HuH-7.5 (cell line): ENCODE measurements around the gene SMC1B.
"Not testable (repeated sequence)": the region's sequence is repeated elsewhere in the genome, so short reads cannot be mapped to it uniquely, and the experiment has no call there.

Experiments used
- DNase-seq: peaks from one replicate; pipeline ENCODE4 v3.0.0; 2011; ENCODE audit warnings: low spot score

SMC1B gene

GRCh38 chr22:45442116-45442515 lies 28.7 kb upstream of the SMC1B start:
- DNase-seq, result no peak

GRCh38 chr22:45441138-45441537 lies 27.7 kb upstream of the SMC1B start:
- peak; percentile 88 for DNase-seq

GRCh38 chr22:45440688-45441087 lies 27.3 kb upstream of the SMC1B start:
- DNase-seq, result not testable (repeated sequence)

- no peak for DNase-seq
Measured at GRCh38 chr22:45438336-45438735, 24.9 kb upstream of the SMC1B start.

- DNase-seq, result not testable (repeated sequence)
Measured at GRCh38 chr22:45436871-45437517, 23.6 kb upstream of the SMC1B start.

- peak; percentile 86 for DNase-seq
Measured at GRCh38 chr22:45435544-45436139, 22.2 kb upstream of the SMC1B start.

- DNase-seq, result no peak
Measured at GRCh38 chr22:45434981-45435380, 21.6 kb upstream of the SMC1B start.

GRCh38 chr22:45430871-45431270 lies 17.5 kb upstream of the SMC1B start:
- no peak for DNase-seq

GRCh38 chr22:45429981-45430775 lies 16.8 kb upstream of the SMC1B start:
- no peak for DNase-seq

- no peak for DNase-seq
Measured at GRCh38 chr22:45429424-45429823, 16.0 kb upstream of the SMC1B start.

GRCh38 chr22:45428391-45429385 lies 15.3 kb upstream of the SMC1B start:
- DNase-seq, result no peak

GRCh38 chr22:45427114-45427513 lies 13.7 kb upstream of the SMC1B start:
- no peak for DNase-seq

GRCh38 chr22:45426387-45426786 lies 13.0 kb upstream of the SMC1B start:
- DNase-seq, result no peak

GRCh38 chr22:45425531-45426265 lies 12.3 kb upstream of the SMC1B start:
- DNase-seq, result no peak

GRCh38 chr22:45425101-45425500 lies 11.7 kb upstream of the SMC1B start:
- no peak for DNase-seq

- DNase-seq, result no peak
Measured at GRCh38 chr22:45424241-45424731, 10.9 kb upstream of the SMC1B start.

GRCh38 chr22:45423524-45423923 lies 10.1 kb upstream of the SMC1B start:
- no peak for DNase-seq

GRCh38 chr22:45422237-45422983 lies 9.0 kb upstream of the SMC1B start:
- DNase-seq, result no peak

- no peak for DNase-seq
Measured at GRCh38 chr22:45421349-45422055, 8.1 kb upstream of the SMC1B start.

GRCh38 chr22:45420539-45420938 lies 7.1 kb upstream of the SMC1B start:
- DNase-seq, result no peak
